Measurements from ENCODE around the gene PRDX5.
"Not testable (repeated sequence)": the region's sequence is repeated elsewhere in the genome, so short reads cannot be mapped to it uniquely, and the experiment has no call there.

The PRDX5 gene

DNA sequence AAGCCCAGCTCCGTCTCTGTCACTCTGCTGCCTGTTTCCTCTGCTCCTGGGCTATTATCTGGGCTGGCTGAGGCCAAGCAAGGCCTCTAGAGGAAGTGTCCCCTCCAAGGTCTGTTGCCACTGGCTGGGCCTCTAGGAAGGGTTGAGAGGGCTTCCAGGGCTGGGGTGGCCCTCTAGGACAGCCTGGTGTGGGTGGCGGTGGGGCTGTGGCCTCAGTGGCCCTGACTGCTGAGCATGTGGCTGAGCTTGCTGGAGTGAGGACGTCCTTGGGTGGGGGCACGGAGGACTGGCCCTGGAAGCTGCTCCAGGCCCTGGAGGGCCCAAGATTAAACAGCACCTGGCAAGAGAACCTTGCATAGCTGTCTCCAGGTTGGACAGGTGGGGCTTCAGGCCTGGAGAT is 6.1 kb downstream of the PRDX5 start:
- not testable (repeated sequence) for FAIRE-seq; DNase-seq (ENCODE audit: low spot score)

DNA sequence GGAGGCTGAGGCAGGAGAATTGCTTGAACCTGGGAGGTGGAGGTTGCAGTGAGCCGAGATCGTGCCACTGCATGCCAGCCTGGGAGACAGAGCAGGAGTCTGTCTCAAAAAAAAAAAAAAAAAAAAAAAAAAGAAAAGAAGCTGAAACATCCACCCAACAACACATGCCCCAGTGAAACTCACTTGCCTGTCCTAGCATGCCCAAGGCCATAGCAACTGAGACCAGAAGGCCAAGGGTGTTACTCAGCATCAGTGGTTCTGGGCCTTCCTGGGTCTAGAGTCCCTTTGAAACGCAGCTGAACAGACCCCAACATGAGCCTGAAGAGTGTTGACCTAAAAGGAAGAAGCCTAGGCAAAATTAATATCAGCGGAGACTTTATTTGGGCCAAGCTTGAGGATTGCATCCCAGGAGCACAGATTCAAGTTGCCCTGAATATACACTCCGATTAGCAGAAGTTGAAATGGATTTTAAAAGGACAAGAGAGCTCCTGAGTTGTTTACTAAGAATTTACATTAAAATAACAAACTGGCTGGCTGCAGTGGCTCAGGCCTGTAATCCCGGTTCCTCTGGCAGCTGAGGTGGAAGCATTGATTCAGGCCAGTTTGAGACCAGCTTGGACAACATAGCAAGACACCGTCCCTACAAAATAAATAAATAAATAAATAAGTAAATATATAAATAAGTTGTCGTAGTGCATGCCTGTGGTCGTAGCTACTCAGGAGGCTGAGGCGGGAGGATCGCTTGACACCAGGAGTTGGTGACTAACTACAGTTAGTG is 7.0 kb downstream of the PRDX5 start:
- FAIRE-seq (no peak), DNase-seq (ENCODE audit: low spot score) (no peak)

DNA sequence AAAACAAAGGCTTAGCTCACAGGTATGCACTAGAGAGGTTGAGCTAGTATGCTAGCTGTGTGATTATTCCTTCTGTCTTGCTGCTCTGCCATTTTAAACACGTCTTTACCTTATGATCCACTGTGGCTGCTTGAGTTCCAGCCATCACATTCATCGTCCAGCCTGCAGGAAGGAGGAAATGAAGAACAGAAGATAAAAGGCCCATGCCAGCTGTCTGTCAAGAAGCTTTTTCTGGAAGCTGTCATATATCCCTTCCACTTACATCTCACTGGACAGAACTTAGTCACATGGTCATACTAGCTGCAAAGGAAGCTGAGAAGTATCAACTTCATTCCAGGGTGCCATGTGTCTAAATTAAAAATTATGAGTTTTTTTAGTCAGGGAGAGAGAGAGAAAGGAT is 9.5 kb downstream of the PRDX5 start:
- FAIRE-seq = no peak

DNA sequence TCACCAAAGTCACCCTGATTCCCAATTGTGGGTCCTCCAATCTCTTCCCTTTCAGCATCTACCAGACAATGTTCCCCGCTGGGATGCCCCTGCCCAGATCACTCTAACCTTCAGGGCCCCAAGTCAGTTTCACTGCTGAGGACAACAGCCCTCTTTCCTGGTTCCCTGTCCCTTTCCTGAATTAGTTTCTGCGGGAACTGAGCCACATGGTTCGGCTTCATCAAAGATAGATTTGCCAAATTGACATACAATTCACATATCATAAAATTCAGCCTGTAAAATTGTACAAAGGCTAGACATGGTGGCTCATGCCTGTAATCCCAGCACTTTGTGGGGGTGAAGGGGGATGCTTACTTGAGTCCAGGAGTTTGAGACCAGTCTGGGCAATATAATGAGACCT is 10.1 kb downstream of the PRDX5 start:
- DNase-seq (ENCODE audit: low spot score) (no peak), FAIRE-seq (no peak)

More for the DNA sequence above, 9.5 kb downstream of the PRDX5 start:
- DNase-seq (ENCODE audit: low spot score) = no peak

DNA sequence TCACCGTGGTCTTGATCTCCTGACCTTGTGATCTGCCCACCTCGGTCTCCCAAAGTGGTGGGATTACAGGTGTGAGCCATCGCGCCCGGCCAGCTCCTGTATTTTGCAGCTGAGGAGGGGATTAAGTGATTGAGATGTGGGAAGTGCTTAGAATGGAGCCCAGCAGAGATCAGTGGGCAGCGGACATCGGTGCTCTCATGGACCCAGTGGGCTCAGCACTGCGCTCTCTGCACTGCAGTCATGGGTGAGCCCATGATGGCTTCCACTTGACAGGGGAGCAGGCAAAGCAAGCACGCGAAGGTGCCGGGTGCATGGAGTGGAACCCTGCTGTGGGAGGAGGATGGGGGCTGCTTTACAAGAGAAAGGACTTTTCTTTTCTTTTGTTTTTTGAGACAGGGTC is 13.0 kb downstream of the PRDX5 start:
- no peak for FAIRE-seq

DNA sequence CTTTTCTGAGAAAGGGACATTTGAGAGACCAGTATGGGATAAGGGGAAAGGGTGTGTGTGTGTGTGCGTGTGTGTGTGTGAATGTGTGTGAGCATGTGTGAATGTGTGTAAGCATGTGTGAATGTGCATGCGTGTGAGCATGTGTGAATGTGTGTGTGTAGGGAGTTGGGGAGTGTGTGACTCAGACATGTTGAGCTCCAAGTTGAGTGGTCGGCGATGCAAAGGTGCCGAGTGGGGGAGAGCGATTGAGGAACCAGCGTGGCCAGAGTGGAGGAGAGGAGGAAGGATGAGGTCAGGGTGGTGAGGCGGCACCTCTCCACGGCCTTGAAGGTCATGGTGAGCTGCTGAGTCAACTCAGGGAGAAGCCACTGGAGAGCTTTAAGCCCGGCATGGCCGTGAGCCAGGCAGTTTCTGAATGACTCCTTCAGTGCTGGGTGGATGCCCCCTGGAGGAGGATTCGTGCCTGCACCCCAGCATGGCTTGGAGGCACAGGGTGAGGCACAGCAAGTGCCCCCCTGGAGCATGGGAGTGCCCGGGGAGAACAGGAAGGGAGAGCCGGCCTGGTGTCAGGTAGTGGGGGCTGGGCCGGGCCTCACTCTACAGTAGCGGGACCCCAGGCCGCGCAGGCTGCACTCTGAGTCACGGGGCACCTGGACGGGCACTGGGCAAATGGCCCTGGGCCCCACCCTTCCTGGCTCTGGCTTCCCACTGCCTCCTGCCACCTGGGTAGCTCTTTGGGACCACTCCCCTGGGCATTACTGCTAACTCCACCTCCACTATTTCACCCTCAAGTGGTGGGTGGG is 13.8 kb downstream of the PRDX5 start:
- DNase-seq (ENCODE audit: low spot score) (peak; percentile 88), FAIRE-seq (peak; percentile 40)

More for the DNA sequence above, 13.0 kb downstream of the PRDX5 start:
- no peak for DNase-seq (ENCODE audit: low spot score)

DNA sequence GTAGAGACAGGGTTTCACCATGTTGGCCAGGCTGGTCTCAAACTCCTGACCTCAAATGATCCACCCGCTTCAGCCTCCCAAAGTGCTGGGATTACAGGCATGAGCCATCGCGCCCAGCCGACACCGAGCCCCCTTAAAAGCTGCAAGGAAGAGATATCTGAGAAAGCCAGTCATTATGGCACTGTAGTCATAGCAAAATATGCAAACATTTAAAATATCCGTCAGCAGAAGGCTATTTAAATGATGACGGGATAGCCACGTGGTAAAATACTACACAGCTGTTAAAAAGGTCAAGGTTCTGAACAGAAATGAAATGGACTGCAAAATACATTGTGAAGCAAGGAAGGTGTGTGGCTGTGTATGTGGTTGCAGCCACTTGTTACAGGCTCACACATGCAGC is 15.6 kb downstream of the PRDX5 start:
- no peak for DNase-seq (ENCODE audit: low spot score)
- no peak for FAIRE-seq

DNA sequence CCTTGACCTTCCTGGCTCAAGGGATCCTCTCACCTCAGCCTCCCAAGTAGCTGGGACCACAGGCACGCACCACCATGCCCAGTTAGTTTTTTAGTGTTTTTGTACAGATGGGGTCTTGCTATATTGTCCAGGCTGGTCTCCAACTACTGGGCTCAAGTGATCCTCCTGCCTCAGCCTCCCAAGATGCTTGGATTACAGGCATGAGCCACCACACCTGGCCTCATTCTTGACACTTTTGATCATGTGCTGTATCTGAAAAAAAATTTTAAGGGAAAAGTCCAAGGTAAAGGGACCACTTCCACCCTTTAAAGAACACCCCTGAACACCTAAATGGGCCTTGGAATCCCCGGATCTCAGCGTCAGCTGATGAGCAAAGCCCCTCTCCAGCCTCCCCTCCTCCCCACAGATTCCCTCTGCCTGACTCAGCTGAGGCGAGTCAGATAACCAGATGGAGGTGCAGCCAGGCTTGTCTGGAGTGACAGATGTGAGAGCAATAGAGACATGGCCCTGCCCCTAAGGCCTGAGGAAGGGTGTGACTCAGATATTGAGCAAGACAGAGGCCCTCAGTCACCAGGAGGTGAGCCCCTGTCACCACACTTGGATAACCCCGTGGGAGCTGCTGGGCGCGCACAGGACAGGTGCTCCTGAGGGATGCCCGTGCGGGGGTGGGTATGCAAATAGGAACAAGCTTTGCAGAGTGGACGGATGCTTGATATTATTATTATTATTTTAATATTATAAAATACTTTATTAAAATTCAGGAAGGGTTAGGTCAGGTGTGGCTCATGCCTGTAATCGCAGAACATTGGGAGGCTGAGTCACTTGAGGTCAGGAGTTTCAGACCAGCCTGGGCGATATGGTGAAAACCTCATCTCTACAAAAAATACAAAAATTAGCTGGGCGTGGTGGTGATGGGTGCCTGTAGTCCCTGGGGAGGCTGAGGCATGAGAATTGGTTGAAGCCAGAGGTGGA is 17.1 kb downstream of the PRDX5 start:
- FAIRE-seq = peak; percentile 84
- DNase-seq (ENCODE audit: low spot score) = peak; percentile 98

DNA sequence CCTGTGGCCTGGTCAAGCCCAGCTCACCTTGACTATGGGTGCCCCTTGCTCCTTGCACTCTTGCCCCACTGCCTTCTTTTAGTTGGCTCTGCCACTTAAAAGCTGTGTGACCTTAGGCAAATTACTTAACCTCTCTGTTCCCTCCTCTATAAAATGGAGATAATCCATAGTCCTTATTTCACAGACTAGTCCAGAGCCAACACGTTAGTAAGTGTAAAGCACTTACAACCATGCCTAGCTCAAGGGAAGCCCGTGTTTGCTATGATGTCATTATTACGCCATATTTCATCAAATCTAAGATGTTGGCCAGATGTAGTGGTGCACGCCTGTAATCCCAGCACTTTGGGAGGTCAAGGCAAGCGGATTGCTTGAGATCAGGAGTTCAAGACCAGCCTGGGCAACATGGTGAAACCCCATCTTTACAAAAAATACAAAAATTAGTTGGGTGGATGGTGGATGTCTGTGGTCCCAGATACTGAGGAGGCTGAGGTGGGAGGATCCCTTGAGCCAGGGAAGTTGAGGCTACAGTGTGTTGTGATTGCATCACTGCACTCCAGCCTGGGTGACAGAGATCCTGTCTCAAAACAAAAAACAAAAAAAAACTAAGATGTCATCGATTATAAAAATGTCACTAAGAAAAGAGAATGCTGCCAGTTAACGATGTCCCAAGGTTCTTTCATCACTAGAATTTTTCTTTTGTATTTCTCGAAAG is 19.8 kb downstream of the PRDX5 start:
- FAIRE-seq (no peak), DNase-seq (ENCODE audit: low spot score) (no peak)

DNA sequence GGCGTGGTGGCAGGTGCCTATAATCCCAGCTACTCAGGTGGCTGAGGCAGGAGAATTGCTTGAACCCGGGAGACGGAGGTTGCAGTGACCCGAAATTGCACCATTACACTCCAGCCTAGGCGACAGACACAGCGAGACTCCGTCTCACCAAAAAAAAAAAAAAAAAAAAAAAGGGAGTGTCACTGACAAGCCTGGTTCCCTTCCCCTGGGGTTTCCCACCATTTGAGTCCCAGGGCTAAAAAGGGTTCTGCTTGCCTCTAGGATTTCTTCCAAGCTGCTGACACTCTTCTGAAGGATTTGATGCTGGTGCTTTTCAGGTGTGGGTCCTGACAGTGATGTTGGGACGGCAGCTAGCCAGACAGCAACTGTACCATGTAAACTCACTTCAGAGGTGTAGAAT is 20.8 kb downstream of the PRDX5 start:
- DNase-seq (ENCODE audit: low spot score) (no peak), FAIRE-seq (no peak)

DNA sequence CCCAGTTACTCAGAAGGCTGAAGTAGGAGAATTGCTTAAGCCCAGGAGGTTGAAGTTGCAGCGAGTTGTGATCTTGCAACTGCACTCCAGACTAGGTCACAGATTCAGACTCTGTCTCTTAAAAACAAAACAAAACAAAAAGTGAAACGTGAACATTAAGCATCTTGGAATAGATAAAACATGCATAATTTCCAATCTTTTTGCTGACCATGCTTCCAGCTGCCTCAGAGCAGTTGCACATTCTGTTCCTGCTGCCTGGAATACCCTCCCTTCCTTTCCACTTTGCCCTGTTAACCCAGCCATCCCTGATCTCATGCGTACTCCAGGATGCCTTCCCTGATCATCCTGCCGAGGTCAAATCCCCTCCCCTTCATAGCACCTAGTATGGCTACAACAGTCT is 21.4 kb downstream of the PRDX5 start:
- DNase-seq (ENCODE audit: low spot score) = no peak
- no peak for FAIRE-seq

DNA sequence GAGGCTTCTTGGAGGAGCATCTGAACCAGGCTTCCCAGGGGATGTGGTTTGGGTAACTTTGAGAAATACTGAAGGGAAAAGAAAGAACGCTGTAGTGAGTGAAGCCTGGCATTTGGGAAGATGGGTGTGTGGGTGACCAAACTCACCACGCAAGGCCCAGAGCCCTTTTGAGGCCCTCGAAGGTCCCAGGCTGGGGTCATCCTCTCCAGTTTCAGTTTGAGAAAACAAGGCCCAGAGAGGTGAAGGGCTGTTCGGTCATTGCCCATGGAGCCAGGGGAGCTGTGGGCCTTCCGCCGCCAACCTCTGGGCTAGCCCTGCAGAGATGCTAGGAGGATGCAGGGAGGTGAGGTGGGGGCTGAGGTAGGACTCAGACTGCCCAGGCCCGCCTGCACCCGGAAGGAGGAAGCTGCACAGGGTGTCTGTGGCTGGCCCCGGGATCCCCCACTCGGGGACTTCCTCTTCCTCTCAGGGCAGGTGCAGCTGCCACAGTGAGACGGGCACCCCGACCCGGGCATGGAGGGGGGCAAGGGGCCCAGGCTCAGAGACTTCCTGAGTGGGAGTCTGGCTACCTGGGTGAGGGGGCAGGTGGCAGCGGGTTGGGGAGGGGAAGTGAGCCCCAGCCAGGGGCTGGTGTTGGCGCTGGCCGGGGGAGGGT is 22.0 kb downstream of the PRDX5 start, which contains the start of gene CCDC88B:
TSS of gene CCDC88B (plus strand) at position 451 of the 655 bp plus-strand sequence. CDS start at position 514, 63 bp downstream.
- DNase-seq (ENCODE audit: low spot score) = no peak
- no peak for FAIRE-seq

DNA sequence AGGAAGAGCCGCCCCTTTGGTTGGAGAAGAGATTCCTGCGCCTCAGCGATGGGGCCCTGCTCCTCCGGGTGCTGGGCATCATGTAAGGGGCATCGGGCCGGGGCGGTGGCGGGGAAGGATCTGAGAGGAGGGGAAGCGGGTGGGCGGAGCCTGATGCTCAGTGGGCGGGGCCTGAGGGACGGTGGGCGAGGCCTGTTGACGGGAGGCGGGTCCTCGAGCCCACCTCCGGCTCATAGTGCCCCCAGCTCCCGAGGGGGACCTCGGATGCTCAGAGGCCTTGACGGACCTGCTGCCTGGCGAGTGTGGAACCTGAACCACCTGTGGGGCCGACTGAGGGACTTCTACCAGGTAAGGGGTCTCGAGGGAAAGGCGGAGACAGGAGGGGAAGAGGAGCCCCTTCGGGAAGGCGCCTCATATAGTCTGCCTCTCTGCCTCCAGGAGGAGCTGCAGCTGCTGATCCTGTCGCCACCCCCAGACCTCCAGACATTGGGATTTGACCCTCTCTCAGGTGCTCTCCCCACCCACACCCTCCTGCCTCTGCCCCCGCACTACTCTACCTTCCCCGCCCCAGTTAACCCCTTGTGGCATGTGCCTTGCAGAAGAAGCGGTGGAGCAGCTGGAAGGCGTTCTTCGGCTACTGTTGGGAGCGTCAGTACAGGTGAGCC is 22.9 kb downstream of the PRDX5 start:
- DNase-seq (ENCODE audit: low spot score) (no peak), FAIRE-seq (no peak)

DNA sequence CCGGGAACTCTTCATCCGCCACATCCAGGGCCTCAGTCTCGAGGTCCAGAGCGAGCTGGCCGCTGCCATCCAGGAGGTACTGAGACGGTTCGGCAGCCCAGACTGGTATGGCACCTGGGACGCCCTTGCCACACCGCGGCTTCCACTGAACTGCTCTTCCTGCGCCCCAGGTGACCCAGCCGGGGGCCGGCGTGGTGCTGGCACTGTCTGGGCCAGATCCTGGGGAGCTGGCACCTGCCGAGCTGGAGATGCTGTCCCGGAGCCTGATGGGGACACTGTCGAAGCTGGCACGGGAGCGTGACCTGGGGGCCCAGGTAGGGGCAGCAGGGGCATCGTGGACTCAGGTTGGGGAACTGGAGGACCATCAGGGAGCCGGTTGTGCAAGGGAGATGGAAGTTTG is 23.5 kb downstream of the PRDX5 start:
- DNase-seq (ENCODE audit: low spot score) (no peak), FAIRE-seq (no peak)

DNA sequence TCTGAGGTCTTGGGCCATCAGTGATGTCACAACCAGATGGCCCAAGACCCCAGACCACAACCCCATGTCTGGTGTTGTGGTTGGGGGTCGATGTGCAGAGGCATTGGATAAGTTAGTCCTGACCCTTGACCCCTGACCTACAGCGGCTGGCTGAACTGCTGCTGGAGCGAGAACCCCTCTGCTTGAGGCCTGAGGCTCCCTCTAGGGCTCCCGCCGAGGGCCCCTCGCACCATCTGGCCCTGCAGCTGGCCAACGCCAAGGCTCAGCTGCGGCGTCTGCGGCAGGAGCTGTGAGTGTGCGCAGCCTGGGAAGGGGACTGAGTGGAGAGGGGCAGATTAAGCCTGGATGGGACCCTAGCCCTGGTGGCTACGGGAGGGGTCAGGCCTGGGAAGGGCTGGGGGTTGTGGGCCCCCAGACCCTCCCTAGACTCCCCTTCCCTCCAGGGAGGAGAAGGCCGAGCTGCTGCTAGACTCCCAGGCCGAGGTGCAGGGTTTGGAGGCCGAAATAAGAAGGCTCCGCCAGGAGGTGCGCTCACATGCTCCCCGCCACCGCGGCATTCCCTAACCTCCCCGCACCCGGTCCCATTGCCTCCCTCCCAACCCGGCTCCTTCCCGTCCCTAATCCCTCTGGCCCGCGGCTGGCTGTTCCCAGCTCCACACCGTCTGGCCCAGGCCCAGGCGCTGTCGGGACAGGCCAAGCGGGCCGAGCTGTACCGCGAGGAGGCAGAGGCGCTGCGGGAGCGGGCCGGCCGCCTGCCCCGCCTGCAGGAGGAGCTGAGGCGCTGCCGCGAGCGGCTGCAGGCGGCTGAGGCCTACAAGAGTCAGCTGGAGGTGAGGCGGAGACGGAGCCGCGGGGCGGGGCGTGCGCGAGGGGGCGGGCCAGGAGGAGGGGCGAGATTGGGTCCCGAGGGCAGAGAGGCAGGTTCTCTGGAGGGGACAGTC is 24.2 kb downstream of the PRDX5 start:
- DNase-seq (ENCODE audit: low spot score) = peak; percentile 60
- no peak for FAIRE-seq

DNA sequence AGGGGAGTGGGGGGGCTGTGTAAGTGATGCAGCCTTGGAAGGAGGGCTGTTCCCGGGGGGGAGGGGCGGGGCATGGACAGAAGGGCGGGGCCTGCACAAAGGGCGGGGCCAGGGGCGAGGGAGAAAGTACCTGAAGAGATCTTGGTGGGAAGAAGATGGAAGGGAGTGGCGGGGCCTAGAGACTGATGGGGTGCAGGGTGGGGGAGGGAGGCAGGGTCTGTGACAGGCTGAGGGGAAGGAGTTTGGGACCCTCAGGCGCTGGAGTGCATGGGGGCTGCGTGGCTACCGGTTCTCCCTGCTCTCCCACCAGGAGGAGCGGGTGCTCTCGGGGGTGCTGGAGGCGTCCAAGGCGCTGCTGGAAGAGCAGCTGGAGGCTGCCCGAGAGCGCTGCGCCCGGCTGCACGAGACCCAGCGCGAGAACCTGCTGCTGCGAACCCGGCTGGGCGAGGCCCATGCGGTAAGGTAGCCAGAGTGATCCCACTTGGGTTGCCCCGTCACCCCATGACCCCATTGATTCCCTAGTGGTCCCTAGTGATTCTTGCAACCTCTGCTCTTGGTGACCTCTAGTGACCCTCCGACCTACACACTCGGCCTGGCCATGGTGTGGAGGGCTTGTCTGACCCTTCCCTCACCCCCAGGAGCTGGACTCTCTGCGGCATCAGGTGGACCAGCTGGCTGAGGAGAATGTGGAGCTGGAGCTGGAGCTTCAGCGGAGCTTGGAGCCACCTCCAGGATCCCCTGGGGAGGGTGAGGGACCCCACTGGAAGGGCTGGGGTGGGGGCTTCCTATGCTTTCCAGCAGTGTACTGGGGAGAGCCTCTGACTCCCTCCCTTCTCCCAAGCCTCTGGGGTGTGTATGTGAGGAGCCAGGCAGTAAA is 25.2 kb downstream of the PRDX5 start:
- FAIRE-seq (no peak), DNase-seq (ENCODE audit: low spot score) (no peak)

DNA sequence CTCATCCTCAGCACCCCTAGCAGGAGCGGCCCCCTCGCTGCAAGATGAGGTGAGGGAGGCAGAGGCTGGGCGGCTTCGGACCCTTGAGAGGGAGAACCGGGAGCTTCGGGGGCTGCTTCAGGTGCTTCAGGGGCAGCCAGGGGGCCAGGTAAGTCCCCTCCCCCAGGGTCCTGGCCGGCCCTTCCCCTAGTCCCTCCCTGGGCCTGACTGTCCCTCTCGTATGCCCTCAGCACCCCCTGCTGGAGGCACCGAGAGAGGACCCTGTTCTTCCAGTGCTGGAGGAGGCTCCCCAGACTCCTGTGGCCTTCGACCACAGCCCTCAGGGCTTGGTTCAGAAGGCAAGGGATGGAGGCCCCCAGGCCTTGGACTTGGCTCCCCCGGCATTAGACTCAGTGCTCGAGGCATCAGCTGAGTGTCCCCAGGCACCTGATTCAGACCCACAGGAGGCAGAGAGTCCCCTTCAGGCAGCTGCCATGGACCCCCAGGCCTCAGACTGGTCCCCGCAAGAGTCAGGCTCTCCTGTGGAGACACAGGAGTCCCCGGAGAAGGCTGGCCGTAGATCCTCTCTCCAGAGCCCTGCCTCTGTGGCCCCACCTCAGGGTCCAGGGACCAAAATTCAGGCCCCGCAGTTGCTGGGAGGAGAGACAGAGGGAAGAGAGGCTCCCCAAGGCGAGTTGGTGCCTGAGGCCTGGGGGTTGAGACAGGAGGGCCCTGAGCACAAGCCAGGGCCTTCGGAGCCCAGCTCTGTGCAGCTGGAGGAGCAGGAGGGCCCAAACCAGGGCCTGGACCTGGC is 26.0 kb downstream of the PRDX5 start:
- DNase-seq (ENCODE audit: low spot score) = no peak
- FAIRE-seq = no peak

Measured in RCC 7860 (cell line).